GM12891 (cell line): ENCODE measurements around the gene NFATC1.
A peak's percentile ranks its signal among the peaks of the same experiment; 100 is the strongest.

Experiments used
- POLR2A ChIP-seq: IDR thresholded peaks from 2 replicates; pipeline ENCODE4 v1.6.1; 2011; ENCODE audit warnings: low read depth, low read length, control low read depth
- POLR2AphosphoS5 ChIP-seq: IDR thresholded peaks from 2 replicates; pipeline ENCODE4 v1.6.1; 2011; ENCODE audit warnings: low read depth, low read length, control low read depth
- POU2F2 ChIP-seq: IDR thresholded peaks from 2 replicates; pipeline ENCODE4 v1.6.1; 2011; ENCODE audit warnings: low read depth, mild to moderate bottlenecking, control low read depth, low read length, moderate library complexity
- TAF1 ChIP-seq: IDR thresholded peaks from 2 replicates; pipeline ENCODE4 v1.6.1; 2011; ENCODE audit warnings: low read depth, low read length, control low read depth

DNA sequence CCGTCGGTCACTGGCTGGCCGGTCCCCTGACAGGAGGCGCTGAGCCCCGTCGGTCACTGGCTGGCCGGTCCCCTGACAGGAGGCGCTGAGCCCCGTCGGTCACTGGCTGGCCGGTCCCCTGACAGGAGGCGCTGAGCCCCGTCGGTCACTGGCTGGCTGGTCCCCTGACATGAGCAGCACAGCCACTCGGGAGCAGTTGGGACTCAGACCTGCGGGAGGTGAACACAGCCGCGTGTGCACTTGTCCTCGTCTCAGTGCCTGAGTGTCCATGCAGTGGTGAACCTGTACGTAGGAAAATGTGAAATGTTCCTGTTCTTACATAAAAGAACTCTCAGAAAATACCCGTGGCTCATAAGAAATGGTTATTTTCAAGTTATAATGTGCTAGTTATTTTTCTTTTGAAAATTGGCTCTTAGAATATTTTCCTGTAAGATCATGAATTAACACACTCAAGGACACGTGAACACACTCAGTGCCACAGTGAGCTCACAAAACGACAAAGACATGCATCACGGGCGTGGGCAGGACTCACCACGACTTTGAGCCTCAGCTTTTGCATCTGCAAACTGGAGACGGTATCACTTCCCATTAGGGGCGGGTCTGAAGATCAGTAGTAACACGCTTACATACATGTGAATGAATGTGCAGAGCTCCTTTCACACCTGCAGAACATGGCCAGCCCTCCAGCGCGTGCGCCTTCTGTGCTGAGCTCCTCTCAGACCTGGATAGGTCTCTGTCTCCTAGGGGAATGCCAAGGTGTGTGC is 21.1 kb upstream of the NFATC1 start:
- no peak for TF ChIP-seq POLR2A
- TF ChIP-seq POLR2AphosphoS5: no peak
- TF ChIP-seq TAF1: no peak
- peak; percentile 90; the same call in 1 of the 2 replicates for TF ChIP-seq POU2F2
